Subcutaneous adipose tissue (tissue), 4 donors: ENCODE results near the gene NUP153. TPM values are rescaled to one million over a fixed set of nuclear protein-coding genes. Genes with fewer than 3 reads are reported as not detected.

ENCODE experiments used
- total RNA-seq, 4 donors: library from RNA; depleted of rRNA; stranded (reverse); fragments of >200 nt; gene quantifications; one replicate each; pipeline ENCODE4 v1.1.0, GENCODE V29; 2016
- TF ChIP-seq, protein P1 (sequence below): fragments of 450-650 bp; IDR thresholded peaks from one replicate; pipeline ENCODE4 v1.5.1; 2016; ENCODE audit warnings: low read depth, mild to moderate bottlenecking, control low read depth, antibody characterized with exemption, moderate library complexity

The NUP153 gene
- total RNA-seq, 4 donors from 2014 or later = 30.3 to 48.3 (median 32.0) TPM

DNA sequence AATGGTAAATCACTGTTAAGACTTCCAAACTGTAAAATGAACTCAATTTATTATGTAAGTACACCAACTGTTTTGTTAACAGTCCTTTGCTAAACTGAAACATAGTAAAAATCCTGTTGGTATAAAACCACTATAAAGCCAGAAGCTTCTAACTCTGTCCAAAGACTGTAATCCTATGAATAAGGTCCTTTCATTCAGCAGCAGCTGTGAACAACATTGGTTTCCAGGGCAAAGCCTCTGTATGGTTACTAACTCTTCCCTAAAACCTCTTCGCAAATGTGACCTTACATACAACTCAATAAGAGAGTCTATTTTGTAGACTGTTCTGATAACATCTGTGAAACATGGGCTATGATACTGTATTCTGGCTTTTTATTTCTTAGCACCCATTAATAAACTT is 40.1 kb downstream of the NUP153 start:
- TF ChIP-seq, protein P1, sequence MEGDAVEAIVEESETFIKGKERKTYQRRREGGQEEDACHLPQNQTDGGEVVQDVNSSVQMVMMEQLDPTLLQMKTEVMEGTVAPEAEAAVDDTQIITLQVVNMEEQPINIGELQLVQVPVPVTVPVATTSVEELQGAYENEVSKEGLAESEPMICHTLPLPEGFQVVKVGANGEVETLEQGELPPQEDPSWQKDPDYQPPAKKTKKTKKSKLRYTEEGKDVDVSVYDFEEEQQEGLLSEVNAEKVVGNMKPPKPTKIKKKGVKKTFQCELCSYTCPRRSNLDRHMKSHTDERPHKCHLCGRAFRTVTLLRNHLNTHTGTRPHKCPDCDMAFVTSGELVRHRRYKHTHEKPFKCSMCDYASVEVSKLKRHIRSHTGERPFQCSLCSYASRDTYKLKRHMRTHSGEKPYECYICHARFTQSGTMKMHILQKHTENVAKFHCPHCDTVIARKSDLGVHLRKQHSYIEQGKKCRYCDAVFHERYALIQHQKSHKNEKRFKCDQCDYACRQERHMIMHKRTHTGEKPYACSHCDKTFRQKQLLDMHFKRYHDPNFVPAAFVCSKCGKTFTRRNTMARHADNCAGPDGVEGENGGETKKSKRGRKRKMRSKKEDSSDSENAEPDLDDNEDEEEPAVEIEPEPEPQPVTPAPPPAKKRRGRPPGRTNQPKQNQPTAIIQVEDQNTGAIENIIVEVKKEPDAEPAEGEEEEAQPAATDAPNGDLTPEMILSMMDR = no peak

DNA sequence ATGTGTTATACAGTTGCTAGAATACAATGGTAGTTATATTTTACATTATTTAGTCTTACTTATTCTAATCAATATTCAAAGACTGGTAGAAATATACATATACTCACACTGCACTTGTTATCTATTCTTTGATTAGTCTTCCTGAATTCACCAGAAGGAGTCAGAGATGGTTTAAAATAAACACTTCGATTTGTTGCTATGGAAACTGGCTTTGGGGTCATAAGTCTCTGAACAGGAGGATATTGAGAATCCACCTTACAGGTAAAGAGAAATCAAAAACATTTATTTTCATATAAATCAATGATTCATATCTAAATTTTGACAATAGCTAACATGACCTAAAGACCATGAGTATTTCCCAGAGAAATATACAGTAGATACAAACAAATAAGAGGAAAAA is 41.6 kb downstream of the NUP153 start:
- TF ChIP-seq, protein P1 = no peak

DNA sequence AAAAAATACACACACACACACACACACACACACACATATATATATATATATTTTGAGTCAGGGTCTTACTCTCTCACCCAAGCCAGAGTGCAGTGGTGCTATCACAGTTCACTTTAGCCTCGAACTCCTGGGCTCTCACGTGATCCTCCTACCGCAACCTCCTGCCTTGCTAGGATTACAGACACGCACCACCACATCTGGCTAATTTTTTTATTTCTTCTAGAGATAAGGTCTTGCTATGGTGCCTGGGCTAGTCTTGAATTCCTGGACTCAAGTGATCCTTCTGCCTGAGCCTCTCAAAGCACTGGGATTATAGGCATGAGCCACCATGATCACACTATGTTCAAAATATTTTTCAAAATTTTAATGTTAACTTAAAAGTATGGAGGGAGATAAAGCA is 43.5 kb downstream of the NUP153 start:
- TF ChIP-seq, protein P1 = no peak

DNA sequence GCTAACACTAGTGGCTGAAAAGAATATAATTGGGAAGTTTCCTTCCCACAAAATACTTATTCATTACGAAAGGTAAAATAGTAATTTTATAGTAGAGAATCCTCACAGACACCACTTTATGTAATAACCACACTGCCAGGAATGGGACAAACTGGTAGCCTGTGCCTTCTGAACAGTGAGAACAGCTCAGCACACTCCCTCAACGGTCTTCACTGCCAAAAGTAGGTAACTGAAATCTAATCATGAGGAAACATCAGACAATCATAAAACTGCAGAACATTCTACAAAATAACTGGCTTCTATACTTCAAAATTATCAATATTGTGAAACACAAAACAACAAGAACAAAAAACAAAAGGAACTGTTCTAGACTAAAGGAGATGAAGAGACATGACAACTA is 44.1 kb downstream of the NUP153 start:
- TF ChIP-seq, protein P1 = no peak

DNA sequence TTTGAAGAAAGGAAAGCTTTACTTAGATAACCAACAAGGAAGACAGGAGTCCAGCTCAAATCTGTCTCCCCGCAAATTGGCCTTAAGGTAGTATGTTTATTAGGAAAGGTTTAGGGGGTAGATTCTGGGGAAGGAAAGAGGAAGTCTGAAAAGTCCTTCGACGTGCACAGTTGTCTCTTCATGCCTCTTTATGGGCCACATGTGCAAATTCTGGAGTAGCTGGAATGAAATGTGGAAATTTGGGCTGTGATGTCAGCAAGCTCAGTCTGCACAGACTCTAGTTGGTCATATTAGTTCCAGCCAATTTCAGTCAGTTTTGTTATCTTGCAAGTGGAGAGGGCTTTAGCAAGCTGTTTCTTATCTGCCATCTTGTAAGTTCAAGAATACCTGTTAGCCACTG is 50.1 kb downstream of the NUP153 start:
- TF ChIP-seq, protein P1 = no peak

DNA sequence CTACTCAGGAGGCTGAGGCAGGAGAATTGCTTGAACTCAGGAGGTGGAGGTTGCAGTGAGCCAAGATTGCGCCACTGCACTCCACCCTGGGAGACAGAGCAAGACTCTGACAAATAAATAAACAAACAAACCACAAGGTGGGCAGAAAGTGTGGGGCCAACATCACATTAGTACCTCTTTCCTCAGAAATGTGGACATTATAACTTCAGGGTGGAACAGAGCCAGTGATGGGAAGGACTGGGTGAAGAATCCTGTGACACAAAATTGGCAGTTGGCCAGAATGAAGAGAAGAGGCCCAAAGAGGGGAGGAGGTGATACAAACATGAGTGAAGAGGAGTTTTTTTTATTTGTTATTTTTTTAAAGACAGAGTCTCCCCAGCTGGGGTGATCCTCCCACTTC is 50.6 kb downstream of the NUP153 start:
- TF ChIP-seq, protein P1 = no peak

DNA sequence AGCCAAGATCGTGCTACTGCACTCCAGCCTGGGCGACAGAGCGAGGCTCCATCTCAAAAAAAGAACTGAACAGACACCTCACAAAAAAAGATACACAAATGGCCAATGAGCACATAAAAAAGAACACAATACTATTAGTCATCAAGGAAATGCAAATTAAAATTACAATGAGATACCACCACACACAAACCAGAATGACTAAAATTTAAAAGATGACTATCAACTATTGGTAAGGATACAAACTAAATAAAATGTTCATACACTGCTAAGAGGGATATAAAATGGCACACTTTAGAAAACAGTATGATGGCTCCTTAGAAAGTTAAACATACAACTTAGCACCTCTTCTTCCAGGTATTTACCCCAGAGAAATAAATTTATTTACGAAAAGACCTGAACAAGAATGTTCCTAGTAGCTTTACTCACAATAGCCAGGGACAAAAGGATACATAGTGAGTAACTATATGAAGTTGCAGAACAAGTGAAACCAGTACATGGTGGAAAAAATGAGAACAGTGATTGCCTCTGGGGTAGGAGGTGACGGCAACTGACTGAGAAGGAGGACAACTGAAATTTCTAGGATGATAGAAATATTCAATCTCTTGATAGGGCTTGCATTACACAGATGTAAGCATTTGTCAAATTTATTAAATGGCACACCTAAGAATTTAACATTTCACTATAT is 53.4 kb downstream of the NUP153 start:
- TF ChIP-seq, protein P1 = no peak
